Measurements from ENCODE around the gene RBM25.
A peak's percentile ranks its signal among the peaks of the same experiment; 100 is the strongest.

RBM25 gene

GRCh38 chr14:73168691-73169090 is 110.4 kb downstream of the RBM25 start:
- peak in 38 of 58 donors; percentile 5 to 75 (median 38) for DNase-seq

- DNase-seq, result peak in 1 of 58 donors; percentile 5
These were observed 111.5 kb downstream of the RBM25 start for GRCh38 chr14:73169855-73170254.

GRCh38 chr14:73170686-73171085 is 112.4 kb downstream of the RBM25 start:
- DNase-seq, result no peak

- no peak for DNase-seq
These were observed 114.2 kb downstream of the RBM25 start for GRCh38 chr14:73172500-73172899.

- peak in 1 of 58 donors; percentile 33 for DNase-seq
These were observed 114.9 kb downstream of the RBM25 start for GRCh38 chr14:73173092-73173735.

Measured in anterior cingulate cortex (tissue), 58 donors.